Right lobe of liver (tissue), 4 donors: ENCODE measurements around the gene COA5.

Experiments
- CTCF ChIP-seq, 4 donors: fragments of 200-600 bp in 3 of 4; fragments of 450-650 bp in 1 of 4; IDR thresholded peaks; one replicate each; pipeline versions ENCODE4 v1.5.1 to v1.8.0; 2016 to 2022; ENCODE audit warnings: antibody characterized with exemption in 4 of 4, mild to moderate bottlenecking in 2 of 4
- POLR2A ChIP-seq: fragments of 450-650 bp; IDR thresholded peaks from one replicate; pipeline ENCODE4 v1.6.1; 2017; ENCODE audit warnings: antibody characterized with exemption, mild to moderate bottlenecking
- donor health status: DM: no; HTN: no; CAD: no.
- donor health status: DM: no; HTN: no; CAD: no.
- donor health status: DM: no; HTN: yes; CAD: no.

DNA sequence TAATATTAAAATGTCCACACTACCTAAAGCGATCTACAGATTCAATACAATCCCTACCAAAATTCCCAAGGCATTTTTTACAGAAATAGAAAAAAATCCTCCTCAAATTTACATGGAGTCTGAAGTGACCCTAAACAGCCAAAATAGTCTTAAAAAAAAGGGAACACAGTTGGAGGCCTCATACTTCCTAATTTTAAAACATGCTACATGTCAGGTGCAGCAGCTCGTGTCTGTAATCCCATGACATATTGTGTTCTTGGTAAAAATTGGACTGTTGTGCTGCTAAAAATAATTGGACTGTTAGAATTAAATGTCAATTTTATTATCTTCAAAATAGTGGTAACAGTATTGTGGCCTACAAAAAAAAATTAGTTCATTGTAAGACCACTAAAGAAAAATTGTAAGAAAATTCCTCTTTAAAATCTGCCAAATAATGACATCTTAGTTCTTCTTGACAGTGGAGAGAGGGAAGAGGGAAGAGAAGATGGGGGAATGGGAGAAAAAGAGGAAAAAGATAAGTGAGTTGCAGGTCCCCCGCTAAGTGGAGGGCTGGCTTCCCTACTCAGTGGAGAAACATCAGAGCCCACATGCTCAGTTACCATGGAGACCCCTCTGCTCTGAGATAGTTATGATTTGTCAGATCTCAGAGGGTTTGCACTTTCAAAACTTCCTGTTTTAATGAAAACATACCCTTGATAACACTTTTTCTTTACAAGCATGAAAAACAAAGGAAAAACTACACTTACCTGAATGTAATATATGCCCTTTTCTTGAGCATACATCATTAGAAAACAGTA lies 46.6 kb upstream of the COA5 start:
- no peak for TF ChIP-seq CTCF (IDR thresholded peaks at IDR 0.05)
- TF ChIP-seq POLR2A = no peak
